ENCODE results near the gene KIF9.

GRCh38 chr3:47310391-47310790 is 27.8 kb upstream of the KIF9 start:
- no peak for TF ChIP-seq CTCF (IDR thresholded peaks at IDR 0.05; ENCODE audit: insufficient read depth, low read length)
- TF ChIP-seq REST (IDR thresholded peaks at IDR 0.05; ENCODE audit: insufficient replicate concordance, low read depth): no peak
- TF ChIP-seq SPI1 (IDR thresholded peaks at IDR 0.05; ENCODE audit: borderline replicate concordance, low read depth): no peak
